ENCODE measurements around the gene KRTAP10-7.
"Not testable (repeated sequence)": the region's sequence is repeated elsewhere in the genome, so short reads cannot be mapped to it uniquely, and the experiment has no call there.

Gene KRTAP10-7

GRCh38 chr21:44571844-44572782, 28.3 kb upstream of the KRTAP10-7 start:
- no peak for DNase-seq (ENCODE audit: low read depth)

- no peak for DNase-seq (ENCODE audit: low read depth)
Observed at GRCh38 chr21:44572959-44573583, 27.3 kb upstream of the KRTAP10-7 start.

GRCh38 chr21:44573630-44574456, 26.6 kb upstream of the KRTAP10-7 start, which contains the start of gene KRTAP10-4:
TSS of gene KRTAP10-4 (plus strand) at chr21:44573729. CDS start at chr21:44573759, 30 bp downstream.
- not testable (repeated sequence) for DNase-seq (ENCODE audit: low read depth)

GRCh38 chr21:44574457-44575306, 25.7 kb upstream of the KRTAP10-7 start:
- no peak for DNase-seq (ENCODE audit: low read depth)

DNA sequence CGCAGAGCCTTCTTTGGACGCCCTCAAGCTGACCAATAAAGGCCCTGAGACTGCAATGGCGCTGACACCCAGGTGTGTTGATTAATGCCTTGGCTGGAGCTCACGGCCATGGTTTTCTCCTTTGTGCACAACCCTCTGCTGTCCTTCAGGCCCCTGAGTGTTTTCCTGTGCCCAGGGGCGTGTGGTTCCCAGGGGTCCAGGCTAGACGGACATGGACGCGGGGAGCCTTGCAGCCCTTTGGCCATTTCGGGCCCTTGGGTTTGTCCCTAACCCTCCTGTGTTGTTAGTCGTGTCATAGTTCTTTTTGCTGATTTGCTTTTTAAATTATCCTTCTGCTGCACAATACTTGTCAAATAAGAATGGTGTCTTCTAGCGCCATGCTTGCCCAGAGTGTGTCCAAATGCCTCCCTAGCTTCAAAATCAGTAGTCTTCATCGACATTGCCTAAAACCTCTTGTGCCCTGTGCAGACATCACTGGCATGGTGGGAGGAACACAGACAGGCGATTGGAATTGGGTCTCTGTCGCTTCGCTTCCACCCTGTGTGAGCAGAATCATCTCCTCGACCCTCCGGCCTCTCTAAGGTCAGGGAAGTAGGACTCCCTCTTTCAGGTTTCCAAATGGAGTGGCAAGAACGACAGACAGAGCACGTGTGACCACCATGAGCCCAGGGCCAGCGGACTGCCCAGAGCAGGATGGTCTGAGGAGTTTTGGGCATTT, 24.9 kb upstream of the KRTAP10-7 start:
- no peak for DNase-seq (ENCODE audit: low read depth)

DNA sequence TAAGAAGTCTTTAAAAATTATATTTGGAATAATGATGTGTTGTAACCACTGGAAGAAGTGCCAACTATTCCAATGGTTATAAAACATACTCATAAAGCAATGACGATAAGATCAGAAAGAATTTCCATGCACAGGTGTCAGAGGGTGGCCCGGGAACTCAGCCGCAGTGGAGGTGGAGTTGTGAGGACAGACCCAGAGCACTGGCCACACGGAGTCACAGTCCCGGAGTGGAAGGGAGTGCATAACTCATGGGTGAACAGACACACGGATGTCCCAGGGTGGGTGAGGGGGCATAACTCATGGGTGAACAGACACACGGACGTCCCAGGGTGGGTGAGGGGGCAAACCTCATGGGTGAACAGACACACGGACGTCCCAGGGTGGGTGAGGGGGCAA, 24.4 kb upstream of the KRTAP10-7 start:
- DNase-seq (ENCODE audit: low read depth): no peak

- DNase-seq (ENCODE audit: low read depth): no peak
Observed at GRCh38 chr21:44578371-44579055, 21.9 kb upstream of the KRTAP10-7 start.

DNA sequence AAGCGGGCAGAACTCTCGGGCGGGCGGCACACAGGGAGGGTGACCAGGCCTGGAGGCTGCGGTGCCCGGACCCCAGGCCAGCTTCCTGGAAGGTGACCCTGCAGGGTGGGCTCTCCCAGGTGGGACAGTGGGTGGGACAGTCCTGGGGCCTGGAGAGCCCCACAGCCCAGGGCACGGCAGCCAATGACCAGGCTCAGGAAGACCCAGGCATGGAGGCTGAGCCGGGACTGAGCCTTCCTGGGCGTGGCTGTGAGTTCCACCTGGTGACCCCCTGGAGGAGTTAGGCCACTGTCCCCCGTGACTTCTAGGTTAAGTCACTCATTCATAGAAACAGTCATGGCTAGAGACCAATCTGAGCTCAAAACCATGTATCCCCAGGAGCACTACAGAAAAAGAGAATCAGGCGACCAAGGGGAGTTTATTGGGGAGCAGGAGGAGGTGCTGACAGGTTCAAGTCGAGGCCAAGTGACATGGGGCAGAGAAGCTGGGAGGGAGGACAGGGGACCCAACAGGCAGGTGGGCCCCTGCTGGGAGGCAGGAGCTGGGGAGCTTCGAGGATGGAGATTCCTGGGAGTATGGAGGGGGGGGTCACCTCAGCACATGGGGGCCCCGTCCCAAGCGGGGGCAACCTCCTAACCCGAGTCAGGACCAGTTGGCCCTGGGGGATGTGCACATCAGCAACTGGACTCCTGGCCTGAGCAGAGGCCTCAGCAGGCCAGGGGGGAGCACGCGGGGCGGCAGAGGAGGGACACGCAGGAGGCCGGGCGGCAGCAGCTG, 21.2 kb upstream of the KRTAP10-7 start:
- DNase-seq (ENCODE audit: low read depth): no peak

DNA sequence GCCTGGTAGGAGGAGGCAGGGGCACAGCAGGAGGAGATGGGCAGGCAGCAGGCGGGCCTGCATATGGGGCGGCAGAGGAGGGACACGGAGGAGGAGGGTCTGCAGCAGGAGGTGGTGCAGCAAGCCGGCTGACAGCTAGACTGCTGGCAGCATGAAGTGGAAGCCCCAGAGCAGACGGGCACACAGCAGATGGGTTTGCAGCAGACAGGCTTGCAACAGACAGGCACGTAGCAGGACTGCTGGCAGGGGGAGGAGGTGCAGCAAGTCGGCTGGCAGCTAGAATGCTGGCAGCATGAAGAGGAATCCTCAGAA, 20.6 kb upstream of the KRTAP10-7 start:
- no peak for DNase-seq (ENCODE audit: low read depth)

GRCh38 chr21:44580231-44580821, 20.1 kb upstream of the KRTAP10-7 start, which contains the start of gene KRTAP10-5:
TSS of gene KRTAP10-5 (minus strand) at chr21:44580604. CDS start at chr21:44580578, 26 bp downstream.
- DNase-seq (ENCODE audit: low read depth): not testable (repeated sequence)

GRCh38 chr21:44581158-44581557, 19.2 kb upstream of the KRTAP10-7 start:
- no peak for DNase-seq (ENCODE audit: low read depth)

- DNase-seq (ENCODE audit: low read depth): no peak
Observed at GRCh38 chr21:44582055-44582454, 18.3 kb upstream of the KRTAP10-7 start.

GRCh38 chr21:44583089-44583799, 17.2 kb upstream of the KRTAP10-7 start:
- no peak for DNase-seq (ENCODE audit: low read depth)

GRCh38 chr21:44583800-44584147, 16.6 kb upstream of the KRTAP10-7 start:
- DNase-seq (ENCODE audit: low read depth): no peak

DNA sequence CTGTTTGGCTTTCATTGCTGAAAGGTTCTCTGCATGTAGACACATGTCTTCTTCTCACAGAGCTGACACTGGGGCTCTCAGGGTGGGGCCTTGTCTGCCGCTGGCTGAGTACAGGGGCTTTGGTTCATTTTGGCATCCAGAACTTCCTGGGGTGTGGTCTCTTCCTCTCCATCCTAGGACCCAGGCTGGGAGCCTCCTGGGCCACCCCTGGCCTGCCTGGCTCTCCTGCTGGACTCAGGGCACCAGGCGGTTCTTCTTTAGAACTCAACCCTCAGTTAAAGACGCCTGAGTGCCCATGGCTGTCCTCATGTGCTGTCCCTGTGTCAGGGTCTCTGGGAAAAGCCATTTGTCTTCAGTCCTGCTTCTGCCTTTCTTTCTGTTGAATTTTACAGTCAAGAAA, 14.5 kb upstream of the KRTAP10-7 start:
- DNase-seq (ENCODE audit: low read depth): no peak

DNA sequence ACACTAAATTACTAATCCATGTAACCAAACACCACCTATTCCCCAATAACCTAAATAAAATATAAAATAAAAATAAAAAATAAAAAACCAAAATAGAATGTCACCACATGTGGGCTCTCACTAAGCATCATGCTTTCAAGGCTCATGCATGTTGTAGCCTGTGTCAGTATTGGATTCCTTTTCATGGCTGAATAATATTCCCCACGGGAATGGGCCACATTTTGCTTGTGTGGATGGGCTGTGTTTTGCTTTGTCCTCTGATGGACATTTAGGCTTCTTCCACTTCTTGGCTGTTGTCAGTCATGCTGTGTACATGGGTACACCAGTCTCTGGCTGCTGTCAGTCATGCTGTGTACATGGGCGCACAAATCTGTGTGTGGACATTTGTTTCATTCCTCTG, 11.3 kb upstream of the KRTAP10-7 start:
- DNase-seq (ENCODE audit: low read depth): no peak

DNA sequence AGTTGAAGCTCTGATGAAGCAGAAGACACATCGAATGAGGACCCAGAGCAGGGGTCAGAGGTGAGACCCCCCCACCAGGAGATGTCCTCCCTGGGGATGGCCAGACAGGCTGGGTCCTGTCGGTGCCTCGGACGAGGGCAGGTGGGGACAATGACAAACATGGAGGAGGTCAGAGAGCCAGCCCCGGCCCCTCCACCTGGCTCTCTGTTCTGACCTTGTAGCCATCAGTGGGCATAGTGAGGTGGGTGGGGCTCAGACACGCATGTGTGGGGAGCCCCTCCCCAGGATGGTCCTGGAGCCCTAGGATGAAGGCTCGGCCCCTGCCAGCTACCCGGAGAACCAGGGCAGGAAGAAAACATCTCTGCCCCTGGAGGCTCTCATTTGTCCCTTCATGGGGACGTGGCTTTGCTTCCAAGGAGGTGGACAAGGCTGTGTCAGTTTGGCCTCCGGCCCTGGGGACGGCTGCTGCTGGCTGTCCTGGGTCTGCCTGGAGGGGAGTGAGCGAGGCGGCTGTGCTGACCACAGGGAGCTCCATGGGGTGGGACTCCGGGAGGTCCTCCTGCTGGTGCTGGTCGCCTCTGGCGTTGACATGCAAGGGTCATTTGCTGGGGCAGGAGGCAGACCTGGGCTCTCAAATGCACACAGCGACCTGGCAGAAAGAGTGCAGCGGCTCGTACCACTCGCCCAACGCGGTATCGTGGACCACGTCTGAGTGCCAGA, 10.7 kb upstream of the KRTAP10-7 start:
- no peak for DNase-seq (ENCODE audit: low read depth)

DNA sequence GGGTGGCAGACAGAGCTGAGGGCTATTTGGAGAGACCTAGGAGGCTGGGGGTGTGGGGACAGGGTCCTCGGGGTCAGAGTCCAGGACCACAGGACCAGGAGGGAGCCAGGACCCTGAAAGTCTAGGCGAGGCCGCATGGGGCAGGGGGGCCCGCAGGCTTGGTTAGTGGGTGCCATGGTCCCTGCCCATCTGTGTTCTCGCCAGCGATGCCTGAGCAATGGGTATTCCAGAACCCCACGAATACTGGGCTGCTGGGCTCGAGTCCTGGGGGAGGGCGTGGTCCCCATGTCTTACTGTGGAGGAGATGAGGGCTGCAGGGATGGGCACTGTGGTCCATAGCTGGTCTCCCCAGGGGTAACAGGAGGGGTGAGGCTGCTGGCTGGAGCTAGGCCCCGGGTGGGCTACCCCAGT, 10.1 kb upstream of the KRTAP10-7 start:
- no peak for DNase-seq (ENCODE audit: low read depth)
